Effector memory CD4-positive, alpha-beta T cell (primary cell): Measurements from ENCODE around the gene COL4A4.

ENCODE experiments used
- DNase-seq, 3 donors: peaks; one replicate each; pipeline ENCODE4 v3.0.0-alpha.2; 2020
- H3K27ac ChIP-seq: 2 replicates; pipeline ENCODE4 v1.7.0; 2013; ENCODE audit warnings: mild to moderate bottlenecking, low read length, moderate library complexity; ENCODE audit not compliant: insufficient read depth, poor library complexity, severe bottlenecking
- H3K27me3 ChIP-seq: replicated peaks from 2 replicates; pipeline ENCODE4 v1.7.0; 2013; ENCODE audit warnings: mild to moderate bottlenecking, low read length; ENCODE audit not compliant: insufficient read depth, control insufficient read depth, poor library complexity, severe bottlenecking
- H3K36me3 ChIP-seq: 2 replicates; pipeline ENCODE4 v1.7.0; 2013; ENCODE audit warnings: mild to moderate bottlenecking, low read length, moderate library complexity; ENCODE audit not compliant: control insufficient read depth, insufficient read depth
- H3K4me1 ChIP-seq: 2 replicates; pipeline ENCODE4 v1.7.0; 2013; ENCODE audit warnings: low read length, mild to moderate bottlenecking; ENCODE audit not compliant: control insufficient read depth, insufficient read depth, poor library complexity, severe bottlenecking
- H3K4me3 ChIP-seq: 2 replicates; pipeline ENCODE4 v1.7.0; 2013; ENCODE audit warnings: low read length, low read depth, mild to moderate bottlenecking; ENCODE audit not compliant: insufficient read depth, poor library complexity, severe bottlenecking
- H3K9me3 ChIP-seq: 2 replicates; pipeline ENCODE4 v1.7.0; 2013; ENCODE audit warnings: mild to moderate bottlenecking, low read length, moderate library complexity; ENCODE audit not compliant: control insufficient read depth

The COL4A4 gene

DNA sequence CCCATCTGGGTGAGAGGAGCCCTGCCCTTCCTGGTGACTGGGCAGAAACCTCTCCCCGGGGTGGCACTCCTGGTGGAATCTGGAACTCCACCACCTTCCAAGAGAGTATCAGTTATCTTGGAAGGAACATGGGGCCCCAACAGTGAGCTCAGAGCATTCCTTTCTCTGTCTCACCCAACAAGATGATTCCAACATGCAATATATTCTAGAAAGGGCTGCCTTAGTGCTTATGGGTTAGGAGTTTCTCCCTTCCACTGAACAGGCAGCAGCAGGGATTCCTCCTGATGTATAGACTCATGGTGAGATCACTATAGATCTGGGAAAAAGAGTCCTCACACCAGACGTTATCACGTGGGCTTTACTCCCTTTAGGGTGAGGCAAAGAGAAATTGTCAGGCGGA lies 147.1 kb downstream of the COL4A4 start:
- Histone ChIP-seq H3K27me3 (no peaks in the 10 kb centered on the region), H3K9me3 (no peaks in the 10 kb centered on the region), H3K4me3 (no peak overlapping the region), H3K4me1 (no peaks in the 10 kb centered on the region), H3K27ac (no peak overlapping the region), H3K36me3 (no peaks in the 10 kb centered on the region)
- DNase-seq: no peak

DNA sequence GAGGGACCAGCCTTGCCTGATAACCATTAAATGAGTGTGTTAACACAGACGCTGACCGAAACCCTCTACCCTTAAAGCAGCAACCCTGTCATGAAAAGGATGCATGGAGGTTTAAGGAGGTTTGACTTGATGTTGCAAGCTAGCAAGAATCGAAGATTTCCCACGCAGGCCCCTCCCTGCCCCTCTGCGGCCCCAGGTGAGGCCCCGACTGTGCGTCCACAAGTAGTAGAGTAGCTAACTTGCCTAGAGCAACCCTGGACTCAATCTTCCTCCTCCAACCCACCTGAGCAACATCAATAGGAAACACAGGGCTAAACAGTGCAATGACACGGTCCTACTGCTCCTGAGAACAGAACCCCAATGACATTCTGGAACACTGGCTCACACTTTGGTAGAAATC lies 150.1 kb downstream of the COL4A4 start:
- Histone ChIP-seq H3K4me1 (no peaks in the 10 kb centered on the region), H3K4me3 (no peak overlapping the region), H3K27ac (no peak overlapping the region), H3K36me3 (no peaks in the 10 kb centered on the region), H3K27me3 (no peaks in the 10 kb centered on the region), H3K9me3 (no peaks in the 10 kb centered on the region)
- DNase-seq: no peak

DNA sequence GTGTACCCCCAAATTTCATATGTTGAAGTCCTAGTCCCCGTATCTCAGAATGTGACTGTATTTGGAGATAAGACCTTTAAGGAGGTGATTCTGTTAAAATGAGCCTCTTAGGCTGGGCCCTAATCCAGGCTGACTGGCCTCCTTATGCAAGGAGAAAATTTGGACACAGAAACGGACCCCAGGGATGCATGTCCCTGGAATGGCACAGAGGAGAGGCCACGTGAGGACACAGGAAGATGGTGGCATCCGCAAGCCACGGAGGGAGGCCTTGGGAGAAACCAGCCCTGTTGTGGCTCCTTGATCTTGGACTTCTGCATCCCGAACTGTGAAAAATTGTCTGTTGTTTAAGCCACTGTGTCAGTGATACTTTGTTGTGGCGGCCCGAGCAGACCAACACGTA lies 150.7 kb downstream of the COL4A4 start:
- no peaks in the 10 kb centered on the region for H3K9me3 ChIP-seq
- no peaks in the 10 kb centered on the region for H3K27me3 ChIP-seq
- DNase-seq: no peak
- H3K36me3 ChIP-seq: no peaks in the 10 kb centered on the region
- no peaks in the 10 kb centered on the region for H3K4me1 ChIP-seq
- no peak overlapping the region for H3K27ac ChIP-seq
- H3K4me3 ChIP-seq: no peak overlapping the region

DNA sequence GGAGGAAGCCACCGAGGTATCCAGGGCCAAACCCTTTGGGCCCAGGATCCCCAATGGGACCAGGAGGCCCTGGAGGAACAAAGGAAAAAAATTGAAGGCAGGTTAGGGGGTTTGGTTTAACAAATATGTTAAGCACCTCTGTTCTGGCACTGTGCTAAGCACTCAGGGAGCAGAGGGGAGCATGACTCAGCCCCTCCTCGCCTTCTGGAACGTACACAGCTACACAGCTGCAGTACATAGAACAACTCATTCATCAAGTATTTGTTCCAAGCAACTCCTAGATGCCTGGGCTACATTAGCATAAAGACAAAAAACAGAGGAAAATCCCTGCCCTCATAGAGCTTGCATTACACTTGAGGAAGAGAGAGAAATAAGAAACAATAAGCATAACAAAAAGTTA lies 153.6 kb downstream of the COL4A4 start:
- Histone ChIP-seq H3K4me1 (no peaks in the 10 kb centered on the region), H3K4me3 (no peak overlapping the region), H3K36me3 (no peaks in the 10 kb centered on the region), H3K27me3 (no peaks in the 10 kb centered on the region), H3K27ac (no peak overlapping the region), H3K9me3 (no peaks in the 10 kb centered on the region)
- DNase-seq: no peak

DNA sequence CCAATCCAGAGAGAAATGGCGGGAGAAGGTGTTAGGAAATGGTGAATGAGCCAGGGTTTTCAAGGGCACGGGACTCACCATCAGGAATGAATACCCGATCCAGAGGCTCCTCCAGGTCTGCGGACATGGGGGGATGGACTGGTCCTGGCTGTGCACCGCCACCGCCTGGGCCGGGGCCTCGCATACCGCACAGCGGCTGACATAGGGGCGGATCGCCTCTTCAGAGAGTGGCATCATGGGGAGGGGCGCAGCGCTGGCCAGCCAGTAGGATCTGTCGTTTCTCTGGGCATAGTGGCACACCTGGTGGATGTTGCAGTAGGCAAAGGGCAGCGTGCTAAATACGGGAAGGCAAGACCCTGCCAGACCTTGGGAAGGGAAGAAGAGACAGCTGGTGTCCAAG lies 156.1 kb downstream of the COL4A4 start:
- Histone ChIP-seq H3K27me3 (no peaks in the 10 kb centered on the region), H3K9me3 (no peaks in the 10 kb centered on the region), H3K4me1 (no peaks in the 10 kb centered on the region), H3K27ac (no peak overlapping the region), H3K36me3 (no peaks in the 10 kb centered on the region), H3K4me3 (no peak overlapping the region)
- DNase-seq: no peak

DNA sequence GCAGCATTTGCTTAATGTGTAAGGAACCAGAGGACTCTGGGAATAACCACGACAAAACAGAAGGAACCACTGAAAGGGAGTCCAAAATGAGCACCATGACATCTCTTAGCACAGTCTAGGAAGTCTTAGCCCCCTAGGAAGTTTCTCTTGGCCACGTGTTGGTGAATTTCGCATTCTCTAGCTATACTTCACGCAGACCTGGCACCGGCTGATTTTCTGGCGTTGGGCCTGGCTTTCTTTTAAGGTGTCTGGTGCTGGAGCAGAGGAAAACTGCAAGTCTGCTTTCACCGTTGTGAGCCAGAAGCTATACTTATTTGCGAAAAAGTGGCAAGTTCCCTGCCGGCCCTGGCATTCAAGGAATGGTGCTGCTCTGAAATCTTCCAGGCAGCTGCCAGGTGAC lies 156.9 kb downstream of the COL4A4 start:
- no peaks in the 10 kb centered on the region for H3K4me1 ChIP-seq
- no peak for DNase-seq
- no peaks in the 10 kb centered on the region for H3K9me3 ChIP-seq
- H3K27me3 ChIP-seq: no peaks in the 10 kb centered on the region
- no peaks in the 10 kb centered on the region for H3K36me3 ChIP-seq
- no peak overlapping the region for H3K27ac ChIP-seq
- no peak overlapping the region for H3K4me3 ChIP-seq

DNA sequence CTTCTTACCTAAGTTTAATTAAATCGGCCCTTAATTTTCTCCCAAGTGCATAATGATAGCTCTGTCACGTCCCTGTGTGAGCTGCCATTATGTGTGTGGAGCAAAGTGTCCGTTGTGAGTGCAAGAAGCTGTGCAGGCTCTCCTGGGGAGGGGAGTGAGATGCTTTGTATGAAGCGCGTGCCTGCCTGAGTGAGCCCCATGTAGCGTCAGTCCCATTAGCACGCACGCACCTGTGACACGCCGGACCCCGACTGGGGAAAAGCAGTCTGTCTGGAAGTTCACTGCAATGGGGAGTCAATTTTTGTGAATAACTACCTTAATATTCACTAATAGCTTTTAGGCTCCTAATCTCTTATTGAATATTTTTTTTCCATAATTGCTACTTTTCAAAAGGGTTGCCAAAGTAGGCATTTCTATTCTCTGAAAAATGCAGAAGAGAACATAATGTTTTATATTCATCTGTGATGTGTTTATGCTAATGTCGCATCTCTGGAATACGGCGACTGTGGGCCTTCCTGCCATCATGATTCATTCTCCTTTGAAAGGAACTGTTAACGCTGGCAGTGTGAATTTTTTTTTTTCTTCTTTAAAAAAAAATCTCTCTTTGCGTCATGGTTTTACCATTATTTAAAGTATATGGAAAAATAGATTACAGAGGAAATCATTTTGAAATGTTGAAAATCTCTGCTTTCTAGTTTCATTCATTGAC lies 157.7 kb downstream of the COL4A4 start:
- H3K4me1 ChIP-seq: no peaks in the 10 kb centered on the region

DNA sequence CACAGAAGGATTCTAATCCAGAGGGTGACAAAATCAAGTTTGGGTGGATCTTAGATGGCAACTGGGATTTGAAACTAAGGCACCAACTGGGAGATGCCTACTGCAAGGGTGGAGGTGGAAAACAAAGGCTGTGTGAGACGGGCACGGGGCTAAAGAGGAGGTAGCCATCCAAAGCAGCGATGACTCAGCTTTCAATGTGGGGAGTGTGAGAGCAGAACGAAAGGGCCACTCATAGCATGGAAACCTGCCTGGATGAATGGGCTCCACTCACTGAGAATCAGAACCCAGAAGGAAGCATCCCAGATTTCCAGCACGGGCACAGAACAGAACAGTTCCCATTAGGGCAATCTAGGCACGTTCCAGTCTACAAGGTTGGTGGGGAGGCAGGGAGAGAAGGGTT lies 159.5 kb downstream of the COL4A4 start:
- Histone ChIP-seq H3K36me3 (no peaks in the 10 kb centered on the region), H3K4me1 (no peaks in the 10 kb centered on the region), H3K9me3 (no peaks in the 10 kb centered on the region), H3K27ac (no peak overlapping the region), H3K27me3 (no peaks in the 10 kb centered on the region), H3K4me3 (no peak overlapping the region)
- no peak for DNase-seq

More for the DNA sequence above, 157.7 kb downstream of the COL4A4 start:
- no peak overlapping the region for H3K27ac ChIP-seq
- no peak overlapping the region for H3K4me3 ChIP-seq
- H3K36me3 ChIP-seq: no peaks in the 10 kb centered on the region
- no peaks in the 10 kb centered on the region for H3K9me3 ChIP-seq
- no peak for DNase-seq
- H3K27me3 ChIP-seq: no peaks in the 10 kb centered on the region

DNA sequence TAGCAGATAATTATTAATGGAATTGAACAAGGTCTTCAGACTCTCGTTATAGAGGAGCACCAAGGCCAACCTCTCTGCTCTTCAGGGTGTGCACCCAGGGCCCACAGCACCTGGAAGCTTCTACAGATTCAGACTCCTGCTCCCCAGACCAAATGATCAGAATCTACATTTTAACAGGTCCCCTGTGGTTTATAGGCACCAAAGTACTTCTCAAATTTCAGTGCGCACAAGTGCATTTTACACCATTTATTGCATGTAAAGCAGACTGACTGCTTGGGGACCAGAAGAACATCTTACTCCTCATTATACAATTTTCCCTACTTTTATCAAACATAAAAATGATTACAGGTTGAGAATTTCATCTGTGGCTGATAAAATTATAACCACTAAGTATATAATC lies 163.9 kb downstream of the COL4A4 start:
- Histone ChIP-seq H3K4me1 (no peaks in the 10 kb centered on the region), H3K27me3 (no peaks in the 10 kb centered on the region), H3K27ac (no peak overlapping the region), H3K36me3 (no peaks in the 10 kb centered on the region), H3K9me3 (no peaks in the 10 kb centered on the region), H3K4me3 (no peak overlapping the region)
- no peak for DNase-seq

DNA sequence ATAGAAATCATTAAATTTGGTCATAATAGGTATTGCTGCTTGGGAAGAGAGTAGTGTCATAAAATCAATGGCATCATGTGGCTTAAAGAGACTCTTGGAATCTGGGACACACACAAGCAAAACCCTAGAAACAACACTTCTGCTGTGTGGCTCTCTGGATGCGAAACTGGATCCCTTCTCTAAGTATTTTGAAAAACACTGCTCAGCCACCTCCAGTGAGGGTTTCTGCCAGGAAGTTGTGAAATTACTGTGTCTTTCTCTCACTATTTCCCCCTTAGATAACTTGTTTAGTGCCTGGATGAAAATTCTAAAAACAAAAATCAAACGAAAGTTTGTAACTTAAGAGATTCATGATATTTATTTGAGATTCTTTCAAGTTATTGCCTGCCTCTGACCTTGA lies 164.3 kb downstream of the COL4A4 start:
- no peak for DNase-seq
- H3K4me3 ChIP-seq: no peak overlapping the region
- H3K9me3 ChIP-seq: no peaks in the 10 kb centered on the region
- no peaks in the 10 kb centered on the region for H3K27me3 ChIP-seq
- no peak overlapping the region for H3K27ac ChIP-seq
- H3K36me3 ChIP-seq: no peaks in the 10 kb centered on the region
- no peaks in the 10 kb centered on the region for H3K4me1 ChIP-seq
